HG02610 (cell line): ENCODE data around the gene PCARE.

Experiments
- ATAC-seq: cut with Tn5 transposase; IDR thresholded peaks from one replicate; pipeline ENCODE4 v1.9.1; 2021; ENCODE audit warnings: mild to moderate bottlenecking, moderate library complexity; ENCODE audit not compliant: unreplicated experiment

The PCARE gene

GRCh38 chr2:29040552-29040951 lies 33.8 kb downstream of the PCARE start:
- peak; percentile 24 for ATAC-seq

GRCh38 chr2:29039718-29040480 lies 34.4 kb downstream of the PCARE start:
- ATAC-seq: peak; percentile 59

- no peak for ATAC-seq
These were observed 39.1 kb downstream of the PCARE start for GRCh38 chr2:29035016-29035745.

GRCh38 chr2:29033656-29034055 lies 40.7 kb downstream of the PCARE start:
- no peak for ATAC-seq

GRCh38 chr2:29033172-29033571 lies 41.2 kb downstream of the PCARE start:
- ATAC-seq: no peak

GRCh38 chr2:29032189-29032588 lies 42.1 kb downstream of the PCARE start:
- ATAC-seq: no peak

GRCh38 chr2:29031046-29031445 lies 43.3 kb downstream of the PCARE start:
- no peak for ATAC-seq

GRCh38 chr2:29025711-29026110 lies 48.6 kb downstream of the PCARE start:
- no peak for ATAC-seq

- no peak for ATAC-seq
These were observed 49.4 kb downstream of the PCARE start for GRCh38 chr2:29024882-29025430.

- ATAC-seq: no peak
These were observed 51.1 kb downstream of the PCARE start for GRCh38 chr2:29023188-29023587.

- no peak for ATAC-seq
These were observed 51.6 kb downstream of the PCARE start for GRCh38 chr2:29022679-29023078.

- ATAC-seq: no peak
These were observed 52.4 kb downstream of the PCARE start for GRCh38 chr2:29021886-29022285.

GRCh38 chr2:29017716-29018435 lies 56.4 kb downstream of the PCARE start:
- ATAC-seq: no peak

GRCh38 chr2:29016504-29016903 lies 57.8 kb downstream of the PCARE start:
- ATAC-seq: no peak

GRCh38 chr2:29015701-29016470 lies 58.4 kb downstream of the PCARE start:
- no peak for ATAC-seq

- ATAC-seq: peak; percentile 50
These were observed 59.4 kb downstream of the PCARE start for GRCh38 chr2:29014811-29015421.

GRCh38 chr2:29014331-29014730 lies 60.0 kb downstream of the PCARE start:
- peak; percentile 4 for ATAC-seq

GRCh38 chr2:29013057-29013780 lies 61.1 kb downstream of the PCARE start:
- ATAC-seq: no peak

- no peak for ATAC-seq
These were observed 62.1 kb downstream of the PCARE start for GRCh38 chr2:29012211-29012681.
